Duodenal mucosa (tissue), 2 donors: ENCODE data around the gene ULBP2.
"Not testable (repeated sequence)": the region's sequence is repeated elsewhere in the genome, so short reads cannot be mapped to it uniquely, and the experiment has no call there.

Experiments used
- H3K27ac ChIP-seq: one replicate; pipeline ENCODE4 v1.7.0; 2013; ENCODE audit warnings: low read depth, low read length
- H3K27me3 ChIP-seq, 2 donors: one replicate each; pipeline ENCODE4 v1.7.0; 2013; ENCODE audit warnings: low read length in 2 of 2, control low read depth in 1 of 2; ENCODE audit not compliant: insufficient read depth in 2 of 2, control insufficient read depth in 1 of 2
- H3K36me3 ChIP-seq, 2 donors: one replicate each; pipeline ENCODE4 v1.7.0; 2013; ENCODE audit warnings: low read length in 2 of 2, control low read depth in 1 of 2; ENCODE audit not compliant: insufficient read depth in 2 of 2, control insufficient read depth in 1 of 2
- H3K4me1 ChIP-seq, 2 donors: one replicate each; pipeline ENCODE4 v1.7.0; 2013; ENCODE audit warnings: low read length in 2 of 2, control low read depth in 1 of 2; ENCODE audit not compliant: insufficient read depth in 2 of 2, control insufficient read depth in 1 of 2
- H3K4me3 ChIP-seq, 2 donors: one replicate each; pipeline ENCODE4 v1.7.0; 2013; ENCODE audit warnings: low read length in 2 of 2, low read depth in 1 of 2
- H3K9ac ChIP-seq, 2 donors: one replicate each; pipeline ENCODE4 v1.7.0; 2013; ENCODE audit warnings: low read length in 2 of 2, low read depth in 1 of 2
- H3K9me3 ChIP-seq, 2 donors: one replicate each; pipeline ENCODE4 v1.7.0; 2013; ENCODE audit warnings: low read length in 2 of 2, control low read depth in 1 of 2; ENCODE audit not compliant: control insufficient read depth in 1 of 2

ULBP2 gene

GRCh38 chr6:149938013-149938570 is 3.7 kb upstream of the ULBP2 start:
- not testable (repeated sequence) for H3K27ac ChIP-seq, H3K36me3 ChIP-seq, H3K9ac ChIP-seq, H3K9me3 ChIP-seq
- peak overlapping the region; percentile 51 to 66 for H3K4me3 ChIP-seq
- peaks cover 72 to 78% of the 10 kb centered on the region in 2 donors for H3K27me3 ChIP-seq
- H3K4me1 ChIP-seq, result peaks cover 12 to 19% of the 10 kb centered on the region in 2 donors

GRCh38 chr6:149938571-149939355 is 3.1 kb upstream of the ULBP2 start:
- Histone ChIP-seq H3K4me1 (peaks cover 12 to 19% of the 10 kb centered on the region in 2 donors), H3K9ac (no peak overlapping the region), H3K4me3 (peak overlapping the region; percentile 51 to 66), H3K27ac (no peak overlapping the region), H3K9me3 (no peaks in the 10 kb centered on the region), H3K36me3 (no peaks in the 10 kb centered on the region), H3K27me3 (peaks cover 68 to 72% of the 10 kb centered on the region in 2 donors)

GRCh38 chr6:149939356-149939648 is 2.5 kb upstream of the ULBP2 start:
- Histone ChIP-seq H3K36me3 (no peaks in the 10 kb centered on the region), H3K27ac (no peak overlapping the region), H3K9me3 (no peaks in the 10 kb centered on the region), H3K4me3 (no peak overlapping the region), H3K4me1 (peaks cover 12 to 19% of the 10 kb centered on the region in 2 donors), H3K9ac (no peak overlapping the region), H3K27me3 (peaks cover 68 to 69% of the 10 kb centered on the region in 2 donors)

GRCh38 chr6:149939909-149940671 is 1.7 kb upstream of the ULBP2 start:
- H3K4me3 ChIP-seq, result no peak overlapping the region
- H3K27me3 ChIP-seq, result peaks cover 61 to 63% of the 10 kb centered on the region in 2 donors
- H3K36me3 ChIP-seq, result no peaks in the 10 kb centered on the region
- no peak overlapping the region for H3K27ac ChIP-seq
- peaks cover 12 to 19% of the 10 kb centered on the region in 2 donors for H3K4me1 ChIP-seq
- no peaks in the 10 kb centered on the region for H3K9me3 ChIP-seq
- no peak overlapping the region for H3K9ac ChIP-seq

- Histone ChIP-seq H3K4me1 (peaks cover 12 to 19% of the 10 kb centered on the region in 2 donors), H3K27ac (no peak overlapping the region), H3K27me3 (peaks cover 56 to 57% of the 10 kb centered on the region in 2 donors), H3K9ac (no peak overlapping the region), H3K4me3 (no peak overlapping the region), H3K36me3 (no peaks in the 10 kb centered on the region), H3K9me3 (no peaks in the 10 kb centered on the region)
Observed at GRCh38 chr6:149940672-149940982, 1.2 kb upstream of the ULBP2 start.

GRCh38 chr6:149942461-149942829 is 631 bp downstream of the ULBP2 start:
- Histone ChIP-seq H3K9me3 (no peaks in the 10 kb centered on the region), H3K27ac (no peak overlapping the region), H3K27me3 (peaks cover 40 to 48% of the 10 kb centered on the region in 2 donors), H3K4me3 (peak overlapping the region; percentile 60 to 70), H3K4me1 (peaks cover 12 to 19% of the 10 kb centered on the region in 2 donors), H3K9ac (peak overlapping the region in 1 of 2 donors; percentile 18), H3K36me3 (no peaks in the 10 kb centered on the region)

- not testable (repeated sequence) for H3K27ac ChIP-seq, H3K9ac ChIP-seq, H3K4me3 ChIP-seq, H3K36me3 ChIP-seq, H3K9me3 ChIP-seq
- Histone ChIP-seq H3K4me1 (peaks cover 11 to 14% of the 10 kb centered on the region in 2 donors), H3K27me3 (peaks cover 34 to 47% of the 10 kb centered on the region in 2 donors)
Observed at GRCh38 chr6:149943321-149943720, 1.5 kb downstream of the ULBP2 start.

- peaks cover 19 to 34% of the 10 kb centered on the region in 2 donors for H3K27me3 ChIP-seq
- not testable (repeated sequence) for H3K4me1 ChIP-seq, H3K9ac ChIP-seq, H3K9me3 ChIP-seq, H3K36me3 ChIP-seq, H3K27ac ChIP-seq, H3K4me3 ChIP-seq
Observed at GRCh38 chr6:149945276-149945675, 3.5 kb downstream of the ULBP2 start.

- H3K9me3 ChIP-seq, H3K4me3 ChIP-seq, H3K9ac ChIP-seq, H3K36me3 ChIP-seq, H3K27ac ChIP-seq, H3K4me1 ChIP-seq: not testable (repeated sequence)
- peaks cover 21 to 39% of the 10 kb centered on the region in 2 donors for H3K27me3 ChIP-seq
Observed at GRCh38 chr6:149946631-149947030, 4.8 kb downstream of the ULBP2 start.

- not testable (repeated sequence) for H3K9me3 ChIP-seq, H3K27ac ChIP-seq, H3K4me1 ChIP-seq, H3K36me3 ChIP-seq, H3K4me3 ChIP-seq, H3K9ac ChIP-seq
- peaks cover 21 to 41% of the 10 kb centered on the region in 2 donors for H3K27me3 ChIP-seq
Observed at GRCh38 chr6:149947533-149947932, 5.7 kb downstream of the ULBP2 start.
